Large intestine (tissue), 3 donors: ENCODE results near the gene GSG1L. TPM values are rescaled to one million over a fixed set of nuclear protein-coding genes. Genes with fewer than 3 reads are reported as not detected.

Experiments
- DNase-seq, 2 donors: peaks; one replicate each; pipeline versions ENCODE4 v3.0.0 to v3.0.0-alpha.2; 2013
- H3K27ac ChIP-seq: one replicate; pipeline ENCODE4 v1.5.1; 2013; ENCODE audit warnings: low read length
- H3K27me3 ChIP-seq: 2 replicates; pipeline ENCODE4 v1.6.1; 2013; ENCODE audit warnings: low read length; ENCODE audit not compliant: control insufficient read depth, insufficient read depth
- H3K36me3 ChIP-seq: 2 replicates; pipeline ENCODE4 v1.6.1; 2013; ENCODE audit warnings: low read length; ENCODE audit not compliant: control insufficient read depth, insufficient read depth
- H3K4me1 ChIP-seq: one replicate; pipeline ENCODE4 v1.6.1; 2013; ENCODE audit warnings: low read length; ENCODE audit not compliant: control insufficient read depth, insufficient read depth
- H3K4me3 ChIP-seq: one replicate; pipeline ENCODE4 v1.5.1; 2013; ENCODE audit warnings: low read length
- H3K9me3 ChIP-seq: one replicate; pipeline ENCODE4 v1.6.1; 2013; ENCODE audit warnings: mild to moderate bottlenecking, low read depth, low read length, moderate library complexity; ENCODE audit not compliant: control insufficient read depth
- WGBS: methylation state at CpG from one replicate; pipeline ENCODE4 v1.1.5; 2013; ENCODE audit warnings: low lambda C conversion rate; ENCODE audit not compliant: insufficient coverage; 5-methylcytosine and 5-hydroxymethylcytosine counted together
- polyA plus RNA-seq: library from polyadenylated mRNA; unstranded; fragments of 120-200 nt; gene quantifications from one replicate; pipeline ENCODE4 v1.2.1, GENCODE V29; 2013

The GSG1L gene
- polyA plus RNA-seq, 1 donor, result 1.2 TPM

DNA sequence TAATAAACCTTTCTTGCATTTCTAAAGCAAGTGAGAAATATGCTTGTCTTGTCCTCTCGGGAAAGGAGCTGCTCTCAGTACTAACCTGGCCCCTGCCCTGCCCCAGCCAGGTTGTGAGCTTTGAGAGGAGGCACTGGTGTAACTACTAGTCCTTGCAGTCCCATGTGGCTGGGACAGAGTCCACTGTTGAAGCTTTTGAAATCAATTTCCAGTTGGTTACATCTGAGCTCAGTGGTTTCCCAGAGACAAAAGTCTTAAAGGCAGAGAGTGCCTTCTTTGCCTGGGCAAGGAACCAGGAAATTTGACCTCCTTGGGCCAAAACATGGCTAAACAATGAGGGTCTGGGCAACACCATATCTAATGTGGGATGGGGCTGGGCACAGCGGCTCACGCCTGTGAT is 48.7 kb downstream of the GSG1L start:
- Histone ChIP-seq H3K27ac (no peak overlapping the region), H3K4me1 (no peaks in the 10 kb centered on the region), H3K9me3 (no peaks in the 10 kb centered on the region), H3K4me3 (no peak overlapping the region), H3K36me3 (no peaks in the 10 kb centered on the region), H3K27me3 (no peaks in the 10 kb centered on the region)
- no CpG with 5 or more reads among the region's 3 CpGs for WGBS
- no peak for DNase-seq

- no CpG with 5 or more reads among the region's 2 CpGs for WGBS
- no peaks in the 10 kb centered on the region for H3K9me3 ChIP-seq
- no peaks in the 10 kb centered on the region for H3K4me1 ChIP-seq
- no peak overlapping the region for H3K4me3 ChIP-seq
- H3K36me3 ChIP-seq, result no peaks in the 10 kb centered on the region
- no peak overlapping the region for H3K27ac ChIP-seq
- H3K27me3 ChIP-seq, result no peaks in the 10 kb centered on the region
- no peak for DNase-seq
Measured at GRCh38 chr16:28013878-28014277, 49.6 kb downstream of the GSG1L start.

GRCh38 chr16:28013392-28013791 is 50.1 kb downstream of the GSG1L start:
- Histone ChIP-seq H3K4me1 (no peaks in the 10 kb centered on the region), H3K27ac (no peak overlapping the region), H3K9me3 (no peaks in the 10 kb centered on the region), H3K27me3 (no peaks in the 10 kb centered on the region), H3K4me3 (no peak overlapping the region), H3K36me3 (no peaks in the 10 kb centered on the region)
- no peak for DNase-seq
- no CpG with 5 or more reads among the region's 6 CpGs for WGBS

DNA sequence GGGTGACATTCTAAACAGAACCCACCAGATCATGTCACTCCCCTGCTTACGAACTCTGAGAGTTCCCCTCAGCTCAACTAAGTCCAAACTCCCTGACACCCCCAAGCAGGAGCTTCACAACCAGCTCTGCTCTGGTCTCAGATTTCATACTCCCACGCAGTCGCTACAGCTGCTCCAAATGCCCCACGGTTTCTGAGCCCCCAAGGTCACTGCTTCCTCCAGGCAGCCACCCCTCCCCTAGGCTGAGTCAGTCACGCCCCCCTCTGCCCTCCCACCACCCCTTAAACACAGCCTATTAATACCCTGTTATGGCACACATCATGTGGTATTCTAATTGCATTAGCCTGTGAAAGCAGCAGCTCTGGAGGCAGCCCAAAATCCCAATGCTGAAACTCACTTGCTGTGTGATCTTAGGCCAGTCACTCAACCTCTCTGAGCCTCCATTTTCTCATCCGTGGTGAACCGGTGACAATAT is 51.5 kb downstream of the GSG1L start:
- no peaks in the 10 kb centered on the region for H3K36me3 ChIP-seq
- H3K27me3 ChIP-seq, result no peaks in the 10 kb centered on the region
- H3K9me3 ChIP-seq, result no peaks in the 10 kb centered on the region
- H3K4me3 ChIP-seq, result no peak overlapping the region
- H3K27ac ChIP-seq, result no peak overlapping the region
- no peak for DNase-seq
- no CpG with 5 or more reads among the region's 7 CpGs for WGBS
- H3K4me1 ChIP-seq, result no peaks in the 10 kb centered on the region

- DNase-seq, result no peak
- Histone ChIP-seq H3K36me3 (no peaks in the 10 kb centered on the region), H3K4me3 (no peak overlapping the region)
Measured at GRCh38 chr16:28011223-28011622, 52.3 kb downstream of the GSG1L start.

DNA sequence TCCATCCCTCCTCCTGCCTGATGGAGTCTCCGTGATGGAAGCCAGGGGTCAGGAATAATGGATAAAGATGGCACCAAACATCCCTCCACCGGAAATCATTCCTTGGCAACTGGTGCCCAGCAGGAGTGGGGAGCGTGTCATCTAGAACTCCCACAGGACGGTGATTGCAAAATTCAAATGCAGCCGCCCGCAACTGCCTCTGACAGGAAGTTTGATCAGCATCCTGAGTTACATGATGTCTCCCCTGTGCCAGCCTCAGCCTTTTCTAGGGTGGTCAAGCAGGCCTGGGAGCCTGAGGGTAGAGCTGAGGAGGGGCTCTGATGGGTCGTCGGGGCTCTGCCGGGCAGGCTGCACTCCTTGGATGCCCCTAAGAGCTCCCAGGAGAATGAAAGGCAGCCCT is 52.8 kb downstream of the GSG1L start:
- Histone ChIP-seq H3K27me3 (no peaks in the 10 kb centered on the region), H3K4me1 (no peaks in the 10 kb centered on the region), H3K27ac (no peak overlapping the region), H3K9me3 (no peaks in the 10 kb centered on the region), H3K36me3 (no peaks in the 10 kb centered on the region), H3K4me3 (no peak overlapping the region)
- WGBS, result no CpG with 5 or more reads among the region's 9 CpGs
- no peak for DNase-seq

More at GRCh38 chr16:28011223-28011622, 52.3 kb downstream of the GSG1L start:
- H3K4me1 ChIP-seq, result no peaks in the 10 kb centered on the region
- no peak overlapping the region for H3K27ac ChIP-seq
- H3K27me3 ChIP-seq, result no peaks in the 10 kb centered on the region
- WGBS, result 90% methylated on average over 2 of the region's 11 CpGs
- no peaks in the 10 kb centered on the region for H3K9me3 ChIP-seq

GRCh38 chr16:28009586-28010373 is 53.7 kb downstream of the GSG1L start:
- no peaks in the 10 kb centered on the region for H3K4me1 ChIP-seq
- no peaks in the 10 kb centered on the region for H3K9me3 ChIP-seq
- no peak for DNase-seq
- H3K4me3 ChIP-seq, result no peak overlapping the region
- H3K27me3 ChIP-seq, result no peaks in the 10 kb centered on the region
- H3K27ac ChIP-seq, result no peak overlapping the region
- H3K36me3 ChIP-seq, result no peaks in the 10 kb centered on the region
- no CpG with 5 or more reads among the region's 17 CpGs for WGBS

DNA sequence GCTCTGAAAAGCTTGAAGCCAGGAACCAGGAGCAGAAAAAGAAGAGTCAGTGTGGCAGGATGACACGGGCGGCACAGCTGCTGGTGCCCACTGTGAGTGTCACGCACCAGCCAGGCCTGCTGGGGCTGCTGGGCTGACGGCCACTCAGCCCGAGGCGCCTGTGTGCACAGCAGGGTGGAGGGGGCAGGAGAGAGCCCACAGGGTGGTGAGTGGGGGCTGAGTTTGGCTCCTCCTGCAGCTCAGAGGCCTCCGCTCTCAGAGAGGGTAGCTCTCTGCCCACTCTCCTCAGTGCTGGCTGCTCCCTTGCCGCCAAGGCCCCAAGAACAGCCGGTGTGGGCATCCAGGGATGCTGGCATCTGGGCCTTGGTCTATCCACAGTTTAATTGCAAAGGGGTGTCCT is 59.6 kb downstream of the GSG1L start:
- DNase-seq, result no peak
- WGBS, result no CpG with 5 or more reads among the region's 9 CpGs
- no peak overlapping the region for H3K4me3 ChIP-seq
- no peaks in the 10 kb centered on the region for H3K36me3 ChIP-seq
- no peak overlapping the region for H3K27ac ChIP-seq
- H3K9me3 ChIP-seq, result no peaks in the 10 kb centered on the region
- no peaks in the 10 kb centered on the region for H3K27me3 ChIP-seq
- no peaks in the 10 kb centered on the region for H3K4me1 ChIP-seq

GRCh38 chr16:28003021-28003865 is 60.3 kb downstream of the GSG1L start:
- no peaks in the 10 kb centered on the region for H3K4me1 ChIP-seq
- no peak overlapping the region for H3K27ac ChIP-seq
- no peaks in the 10 kb centered on the region for H3K9me3 ChIP-seq
- H3K27me3 ChIP-seq, result no peaks in the 10 kb centered on the region
- no CpG with 5 or more reads among the region's 14 CpGs for WGBS
- no peaks in the 10 kb centered on the region for H3K36me3 ChIP-seq
- no peak for DNase-seq
- H3K4me3 ChIP-seq, result no peak overlapping the region

DNA sequence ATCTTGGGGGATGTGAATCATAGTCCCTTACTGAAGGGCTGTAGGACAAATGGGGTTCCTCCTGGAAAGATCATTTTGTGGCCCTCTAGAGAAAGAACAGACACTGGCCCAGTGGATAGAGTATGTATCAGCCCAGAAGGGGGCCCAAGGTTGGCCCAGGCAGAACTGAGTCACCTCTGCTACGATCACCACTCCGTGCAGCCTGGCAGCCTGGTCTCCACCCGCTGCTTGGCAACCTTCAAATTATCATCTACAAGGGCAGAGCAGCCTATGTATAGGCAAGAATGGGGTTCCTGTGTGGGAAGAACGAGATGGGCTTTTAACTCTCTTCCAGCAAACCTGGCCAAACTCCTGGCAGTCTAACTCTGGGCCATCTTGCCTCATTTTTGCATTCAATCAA is 61.9 kb downstream of the GSG1L start:
- no peak overlapping the region for H3K27ac ChIP-seq
- H3K9me3 ChIP-seq, result no peaks in the 10 kb centered on the region
- H3K4me1 ChIP-seq, result no peaks in the 10 kb centered on the region
- no peaks in the 10 kb centered on the region for H3K36me3 ChIP-seq
- no peak for DNase-seq
- H3K27me3 ChIP-seq, result no peaks in the 10 kb centered on the region
- H3K4me3 ChIP-seq, result no peak overlapping the region
- no CpG with 5 or more reads among the region's 4 CpGs for WGBS
